ENCODE measurements around the gene ARHGAP15.
"Not testable (repeated sequence)": the region's sequence is repeated elsewhere in the genome, so short reads cannot be mapped to it uniquely, and the experiment has no call there.

Gene ARHGAP15

DNA sequence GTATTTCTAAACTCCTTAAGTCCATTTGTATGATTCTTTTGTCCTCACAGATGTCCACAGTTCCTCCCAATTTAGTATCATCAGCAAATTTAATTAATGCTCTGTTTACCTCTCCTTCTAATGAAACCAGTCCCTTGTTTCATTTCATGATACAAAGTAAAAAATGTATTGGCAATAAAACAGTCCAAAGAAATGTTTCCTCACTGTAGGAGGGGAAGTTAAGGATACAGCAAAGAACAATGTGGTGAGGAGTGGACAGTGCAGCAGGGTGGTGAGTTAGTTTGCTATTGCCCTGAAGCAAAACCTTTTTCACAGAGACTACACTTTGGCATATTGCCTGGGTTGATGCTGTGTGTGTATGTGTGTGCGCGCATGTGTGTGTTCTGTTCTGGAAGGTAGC is 401.5 kb downstream of the ARHGAP15 start:
- Histone ChIP-seq H3K27ac (ENCODE audit: low read depth, low read length) (no peak overlapping the region), H3K36me3 (ENCODE audit: control insufficient read depth, insufficient read depth, low read length) (peaks cover 2% of the 10 kb centered on the region), H3K4me1 (ENCODE audit: control insufficient read depth, insufficient read depth, low read length) (no peaks in the 10 kb centered on the region), H3K4me3 (ENCODE audit: low read length) (no peak overlapping the region), H3K9ac (ENCODE audit: low read length) (no peak overlapping the region), H3K27me3 (ENCODE audit: control insufficient read depth, insufficient read depth, low read length) (no peaks in the 10 kb centered on the region)

DNA sequence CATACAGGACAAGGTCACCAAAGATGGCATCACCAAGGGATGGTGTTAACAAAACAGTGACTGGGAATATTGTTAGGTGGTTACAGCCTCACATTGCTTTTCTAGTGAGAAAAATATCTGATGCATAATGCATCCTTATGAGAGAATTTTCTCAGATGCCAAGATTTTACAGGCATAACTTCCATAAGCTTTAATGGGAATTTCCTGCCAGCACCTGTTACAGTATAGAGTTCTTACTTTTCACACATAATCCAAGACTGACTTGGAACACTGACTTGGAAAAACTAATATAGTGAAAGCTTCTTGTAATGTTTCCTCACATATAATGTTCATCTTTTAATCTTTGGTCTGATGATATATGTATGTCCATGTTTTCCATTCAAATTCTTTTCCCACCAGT is 402.8 kb downstream of the ARHGAP15 start:
- Histone ChIP-seq H3K27me3 (ENCODE audit: control insufficient read depth, insufficient read depth, low read length) (no peaks in the 10 kb centered on the region), H3K4me1 (ENCODE audit: control insufficient read depth, insufficient read depth, low read length) (no peaks in the 10 kb centered on the region), H3K27ac (ENCODE audit: low read depth, low read length) (no peak overlapping the region), H3K9ac (ENCODE audit: low read length) (no peak overlapping the region), H3K36me3 (ENCODE audit: control insufficient read depth, insufficient read depth, low read length) (peaks cover 2% of the 10 kb centered on the region), H3K4me3 (ENCODE audit: low read length) (no peak overlapping the region)

DNA sequence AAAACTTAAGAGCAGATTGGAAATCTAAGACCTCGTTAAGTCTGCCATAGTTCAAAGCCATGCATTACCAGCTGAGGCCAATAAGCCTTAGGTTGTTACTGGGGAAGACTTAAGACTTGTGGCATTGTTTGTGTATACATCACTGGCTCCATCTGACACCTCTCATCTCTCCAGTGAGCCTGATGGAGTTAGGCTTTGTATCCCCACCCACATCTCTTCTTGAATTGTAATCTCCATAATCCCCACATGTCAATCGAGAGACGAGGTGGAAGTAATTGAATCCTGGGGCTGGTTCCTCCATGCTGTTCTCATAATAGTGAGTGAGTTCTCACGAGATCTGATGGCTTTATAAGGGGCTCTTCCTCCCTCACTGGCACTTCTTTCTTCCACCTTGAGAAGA is 404.6 kb downstream of the ARHGAP15 start:
- Histone ChIP-seq H3K4me3 (ENCODE audit: low read length) (no peak overlapping the region), H3K27ac (ENCODE audit: low read depth, low read length) (no peak overlapping the region), H3K27me3 (ENCODE audit: control insufficient read depth, insufficient read depth, low read length) (no peaks in the 10 kb centered on the region), H3K36me3 (ENCODE audit: control insufficient read depth, insufficient read depth, low read length) (peaks cover 2% of the 10 kb centered on the region), H3K9ac (ENCODE audit: low read length) (no peak overlapping the region), H3K4me1 (ENCODE audit: control insufficient read depth, insufficient read depth, low read length) (no peaks in the 10 kb centered on the region)

DNA sequence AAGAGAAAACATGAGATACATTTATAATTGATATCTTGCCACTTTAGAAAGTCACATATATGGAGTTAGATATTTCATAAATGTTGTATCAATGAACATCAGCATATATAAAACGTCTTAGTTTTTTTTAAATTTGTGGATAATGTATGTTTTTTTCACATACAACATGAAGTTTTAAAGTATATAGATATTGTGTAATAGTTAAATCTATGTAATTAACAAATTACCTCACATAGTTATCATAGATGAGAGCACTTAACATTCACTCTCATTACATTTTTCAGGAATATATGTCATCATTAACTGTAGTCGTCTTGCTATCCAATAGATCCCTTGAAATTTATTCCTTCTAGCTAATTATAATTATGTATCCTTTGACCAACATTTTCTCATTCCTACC is 406.6 kb downstream of the ARHGAP15 start:
- no peak overlapping the region for H3K4me3 ChIP-seq (ENCODE audit: low read length)
- H3K27me3 ChIP-seq (ENCODE audit: control insufficient read depth, insufficient read depth, low read length), result no peaks in the 10 kb centered on the region
- H3K9ac ChIP-seq (ENCODE audit: low read length), result no peak overlapping the region
- H3K4me1 ChIP-seq (ENCODE audit: control insufficient read depth, insufficient read depth, low read length), result no peaks in the 10 kb centered on the region
- peaks cover 2% of the 10 kb centered on the region for H3K36me3 ChIP-seq (ENCODE audit: control insufficient read depth, insufficient read depth, low read length)
- no peak overlapping the region for H3K27ac ChIP-seq (ENCODE audit: low read depth, low read length)

- H3K4me3 ChIP-seq (ENCODE audit: low read length); H3K36me3 ChIP-seq (ENCODE audit: control insufficient read depth, insufficient read depth, low read length); H3K27ac ChIP-seq (ENCODE audit: low read depth, low read length); H3K27me3 ChIP-seq (ENCODE audit: control insufficient read depth, insufficient read depth, low read length); H3K4me1 ChIP-seq (ENCODE audit: control insufficient read depth, insufficient read depth, low read length); H3K9ac ChIP-seq (ENCODE audit: low read length): not testable (repeated sequence)
These were observed 412.7 kb downstream of the ARHGAP15 start for GRCh38 chr2:143541899-143542298.

GRCh38 chr2:143545059-143545948 is 416.1 kb downstream of the ARHGAP15 start:
- Histone ChIP-seq H3K9ac (ENCODE audit: low read length) (no peak overlapping the region), H3K27ac (ENCODE audit: low read depth, low read length) (no peak overlapping the region), H3K36me3 (ENCODE audit: control insufficient read depth, insufficient read depth, low read length) (no peaks in the 10 kb centered on the region), H3K4me1 (ENCODE audit: control insufficient read depth, insufficient read depth, low read length) (no peaks in the 10 kb centered on the region), H3K27me3 (ENCODE audit: control insufficient read depth, insufficient read depth, low read length) (no peaks in the 10 kb centered on the region), H3K4me3 (ENCODE audit: low read length) (no peak overlapping the region)

- Histone ChIP-seq H3K4me3 (ENCODE audit: low read length) (no peak overlapping the region), H3K4me1 (ENCODE audit: control insufficient read depth, insufficient read depth, low read length) (no peaks in the 10 kb centered on the region), H3K27me3 (ENCODE audit: control insufficient read depth, insufficient read depth, low read length) (no peaks in the 10 kb centered on the region), H3K36me3 (ENCODE audit: control insufficient read depth, insufficient read depth, low read length) (no peaks in the 10 kb centered on the region), H3K27ac (ENCODE audit: low read depth, low read length) (no peak overlapping the region), H3K9ac (ENCODE audit: low read length) (no peak overlapping the region)
These were observed 416.7 kb downstream of the ARHGAP15 start for GRCh38 chr2:143545949-143546255.

GRCh38 chr2:143548032-143548431 is 418.8 kb downstream of the ARHGAP15 start:
- no peak overlapping the region for H3K27ac ChIP-seq (ENCODE audit: low read depth, low read length)
- no peaks in the 10 kb centered on the region for H3K36me3 ChIP-seq (ENCODE audit: control insufficient read depth, insufficient read depth, low read length)
- H3K4me1 ChIP-seq (ENCODE audit: control insufficient read depth, insufficient read depth, low read length), result no peaks in the 10 kb centered on the region
- no peaks in the 10 kb centered on the region for H3K27me3 ChIP-seq (ENCODE audit: control insufficient read depth, insufficient read depth, low read length)
- H3K9ac ChIP-seq (ENCODE audit: low read length), result no peak overlapping the region
- H3K4me3 ChIP-seq (ENCODE audit: low read length), result no peak overlapping the region

DNA sequence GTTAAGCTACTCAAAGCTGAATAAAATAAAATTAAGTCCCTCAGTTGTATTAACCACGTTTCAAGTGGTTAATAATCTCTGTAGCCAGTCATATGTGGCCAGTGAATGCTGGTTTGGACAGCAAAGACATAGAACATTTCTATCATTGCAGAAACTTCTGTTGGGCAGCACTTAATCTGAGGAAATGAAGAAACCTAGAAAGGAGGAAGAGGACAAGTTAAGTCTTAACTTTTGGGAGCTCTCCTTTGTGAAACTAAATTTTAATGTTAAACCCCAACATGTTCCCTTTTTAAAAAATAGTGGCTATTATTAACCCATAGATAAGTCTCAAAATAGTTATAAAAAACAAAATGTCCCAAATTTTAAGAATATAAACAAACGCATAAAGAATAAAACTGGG is 421.3 kb downstream of the ARHGAP15 start:
- H3K36me3 ChIP-seq (ENCODE audit: control insufficient read depth, insufficient read depth, low read length), result no peaks in the 10 kb centered on the region
- no peak overlapping the region for H3K27ac ChIP-seq (ENCODE audit: low read depth, low read length)
- H3K4me1 ChIP-seq (ENCODE audit: control insufficient read depth, insufficient read depth, low read length), result no peaks in the 10 kb centered on the region
- no peak overlapping the region for H3K4me3 ChIP-seq (ENCODE audit: low read length)
- no peaks in the 10 kb centered on the region for H3K27me3 ChIP-seq (ENCODE audit: control insufficient read depth, insufficient read depth, low read length)
- H3K9ac ChIP-seq (ENCODE audit: low read length), result no peak overlapping the region

- no peaks in the 10 kb centered on the region for H3K36me3 ChIP-seq (ENCODE audit: control insufficient read depth, insufficient read depth, low read length)
- H3K27me3 ChIP-seq (ENCODE audit: control insufficient read depth, insufficient read depth, low read length), result no peaks in the 10 kb centered on the region
- H3K4me3 ChIP-seq (ENCODE audit: low read length), result no peak overlapping the region
- H3K4me1 ChIP-seq (ENCODE audit: control insufficient read depth, insufficient read depth, low read length), result no peaks in the 10 kb centered on the region
- no peak overlapping the region for H3K27ac ChIP-seq (ENCODE audit: low read depth, low read length)
- H3K9ac ChIP-seq (ENCODE audit: low read length), result no peak overlapping the region
These were observed 422.9 kb downstream of the ARHGAP15 start for GRCh38 chr2:143551971-143552650.

GRCh38 chr2:143553261-143553660 is 424.0 kb downstream of the ARHGAP15 start:
- H3K27me3 ChIP-seq (ENCODE audit: control insufficient read depth, insufficient read depth, low read length), result no peaks in the 10 kb centered on the region
- H3K36me3 ChIP-seq (ENCODE audit: control insufficient read depth, insufficient read depth, low read length), result no peaks in the 10 kb centered on the region
- no peaks in the 10 kb centered on the region for H3K4me1 ChIP-seq (ENCODE audit: control insufficient read depth, insufficient read depth, low read length)
- H3K27ac ChIP-seq (ENCODE audit: low read depth, low read length), result no peak overlapping the region
- no peak overlapping the region for H3K9ac ChIP-seq (ENCODE audit: low read length)
- no peak overlapping the region for H3K4me3 ChIP-seq (ENCODE audit: low read length)

DNA sequence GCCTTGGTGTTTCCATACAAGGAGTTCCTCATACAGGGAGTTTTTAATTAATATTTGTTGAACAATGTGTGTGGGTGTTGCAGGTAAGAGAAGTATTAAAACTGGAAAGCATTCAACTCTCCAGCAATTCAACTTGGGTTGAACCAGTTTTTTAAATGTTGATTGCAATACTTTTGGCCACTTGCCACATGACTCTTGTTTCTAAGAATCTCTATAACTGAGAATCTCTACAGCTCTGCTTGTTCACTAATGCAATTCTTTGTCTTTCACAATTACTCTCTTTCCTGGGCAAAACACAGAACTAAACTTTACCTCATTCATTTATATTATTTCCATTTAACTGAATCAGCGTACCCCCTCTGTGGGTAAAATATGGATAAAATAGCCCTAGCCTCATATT is 429.4 kb downstream of the ARHGAP15 start:
- Histone ChIP-seq H3K4me3 (ENCODE audit: low read length) (no peak overlapping the region), H3K36me3 (ENCODE audit: control insufficient read depth, insufficient read depth, low read length) (no peaks in the 10 kb centered on the region), H3K9ac (ENCODE audit: low read length) (no peak overlapping the region), H3K4me1 (ENCODE audit: control insufficient read depth, insufficient read depth, low read length) (no peaks in the 10 kb centered on the region), H3K27me3 (ENCODE audit: control insufficient read depth, insufficient read depth, low read length) (no peaks in the 10 kb centered on the region), H3K27ac (ENCODE audit: low read depth, low read length) (no peak overlapping the region)

GRCh38 chr2:143559147-143559546 is 429.9 kb downstream of the ARHGAP15 start:
- Histone ChIP-seq H3K4me3 (ENCODE audit: low read length) (no peak overlapping the region), H3K36me3 (ENCODE audit: control insufficient read depth, insufficient read depth, low read length) (no peaks in the 10 kb centered on the region), H3K27me3 (ENCODE audit: control insufficient read depth, insufficient read depth, low read length) (no peaks in the 10 kb centered on the region), H3K4me1 (ENCODE audit: control insufficient read depth, insufficient read depth, low read length) (no peaks in the 10 kb centered on the region), H3K27ac (ENCODE audit: low read depth, low read length) (no peak overlapping the region), H3K9ac (ENCODE audit: low read length) (no peak overlapping the region)
